Smooth muscle cell (in vitro differentiated cells): Measurements from ENCODE around the gene MARCHF9. TPM values are rescaled to one million over a fixed set of nuclear protein-coding genes. Genes with fewer than 3 reads are reported as not detected.

Source experiments
- DNase-seq: peaks from one replicate; lab custom pipeline; 2025; ENCODE audit not compliant: unreplicated experiment; lab: John Stamatoyannopoulos, UW
- H2AFZ ChIP-seq: fragments of 200-600 bp; sonication (generic); 2 replicates; pipeline ENCODE4 v1.6.0; 2016; ENCODE audit warnings: antibody characterized with exemption, low read depth, mild to moderate bottlenecking
- H3F3A ChIP-seq: fragments of 200-600 bp; sonication (generic); 2 replicates; pipeline ENCODE4 v1.6.0; 2017; ENCODE audit warnings: antibody characterized with exemption, low read depth
- H3K27ac ChIP-seq: fragments of 200-600 bp; sonication (generic); 2 replicates; pipeline ENCODE4 v1.5.1; 2016; ENCODE audit warnings: low read depth, mild to moderate bottlenecking
- H3K27me3 ChIP-seq: fragments of 200-600 bp; sonication (generic); 2 replicates; pipeline ENCODE4 v1.6.1; 2016; ENCODE audit warnings: low read depth, mild to moderate bottlenecking
- H3K36me3 ChIP-seq: fragments of 200-600 bp; sonication (generic); 2 replicates; pipeline ENCODE4 v1.5.1; 2016; ENCODE audit warnings: low read depth
- H3K4me1 ChIP-seq: fragments of 200-600 bp; sonication (generic); 2 replicates; pipeline ENCODE4 v1.5.1; 2016; ENCODE audit warnings: low read depth
- H3K4me2 ChIP-seq: fragments of 200-600 bp; sonication (generic); 2 replicates; pipeline ENCODE4 v1.6.0; 2016; ENCODE audit warnings: mild to moderate bottlenecking
- H3K4me3 ChIP-seq: fragments of 200-600 bp; sonication (generic); 2 replicates; pipeline ENCODE4 v1.5.1; 2016; ENCODE audit warnings: mild to moderate bottlenecking
- H3K79me2 ChIP-seq: fragments of 200-600 bp; sonication (generic); 2 replicates; pipeline ENCODE4 v1.6.0; 2016; ENCODE audit warnings: low read depth, mild to moderate bottlenecking
- H3K9ac ChIP-seq: fragments of 200-600 bp; sonication (generic); 2 replicates; pipeline ENCODE4 v1.6.0; 2016; ENCODE audit warnings: low read depth
- H3K9me3 ChIP-seq: fragments of 200-600 bp; sonication (generic); replicated peaks from 2 replicates; pipeline ENCODE4 v1.5.1; 2016; ENCODE audit warnings: low read depth
- H4K20me1 ChIP-seq: fragments of 200-600 bp; sonication (generic); 2 replicates; pipeline ENCODE4 v1.6.0; 2016; ENCODE audit warnings: low read depth
- CTCF ChIP-seq: fragments of 200-600 bp; sonication (generic); IDR thresholded peaks from 2 replicates; pipeline ENCODE4 v1.5.1; 2017; ENCODE audit warnings: borderline replicate concordance, mild to moderate bottlenecking, antibody characterized with exemption; ENCODE audit not compliant: insufficient read depth, poor library complexity, severe bottlenecking
- WGBS: methylation state at CpG from one replicate; pipeline ENCODE4 v1.1.7; 2016; ENCODE audit warnings: low lambda C conversion rate; 5-methylcytosine and 5-hydroxymethylcytosine counted together
- polyA plus RNA-seq: library from polyadenylated mRNA; unstranded; fragments of >200 nt; fragmentation: Nextera tagmentation; extraction: Ambion mirVana; gene quantifications from 2 replicates; pipeline ENCODE4 v1.2.1, GENCODE V29; 2016
- total RNA-seq: library from RNA; depleted of rRNA; stranded (reverse); fragments of >200 nt; gene quantifications from 2 replicates; pipeline ENCODE4 v1.2.3, GENCODE V29; 2014

Gene MARCHF9
- total and polyA plus RNA-seq, 2 experiments from 2014 or later: 3.7 to 8.6 TPM

- WGBS: 99% methylated on average over 5 of the region's 5 CpGs
- no peaks in the 10 kb centered on the region for H3K79me2 ChIP-seq
- no peak overlapping the region for H3K9ac ChIP-seq
- no peak for TF ChIP-seq CTCF
- H3K36me3 ChIP-seq: no peaks in the 10 kb centered on the region
- H3K4me3 ChIP-seq: no peak overlapping the region
- H3K4me2 ChIP-seq: no peak overlapping the region
- no peaks in the 10 kb centered on the region for H3K9me3 ChIP-seq
- DNase-seq: no peak
- no peaks in the 10 kb centered on the region for H3K4me1 ChIP-seq
- H3F3A ChIP-seq: no peaks in the 10 kb centered on the region
- no peak overlapping the region for H3K27ac ChIP-seq
- H2AFZ ChIP-seq: no peak overlapping the region
- no peaks in the 10 kb centered on the region for H3K27me3 ChIP-seq
- H4K20me1 ChIP-seq: no peaks in the 10 kb centered on the region
These were observed 37.8 kb upstream of the MARCHF9 start for GRCh38 chr12:57717131-57717530.

GRCh38 chr12:57717846-57718640 is 36.9 kb upstream of the MARCHF9 start:
- DNase-seq: no peak
- WGBS: 98% methylated on average over 22 of the region's 22 CpGs
- Histone ChIP-seq H3K4me1 (no peaks in the 10 kb centered on the region), H3K36me3 (no peaks in the 10 kb centered on the region), H3K27me3 (no peaks in the 10 kb centered on the region), H2AFZ (no peak overlapping the region), H3K79me2 (no peaks in the 10 kb centered on the region), H3K4me2 (no peak overlapping the region), H3K4me3 (no peak overlapping the region), H4K20me1 (no peaks in the 10 kb centered on the region), H3K27ac (no peak overlapping the region), H3F3A (no peaks in the 10 kb centered on the region), H3K9ac (no peak overlapping the region), H3K9me3 (no peaks in the 10 kb centered on the region)
- no peak for TF ChIP-seq CTCF

GRCh38 chr12:57718641-57719528 is 36.0 kb upstream of the MARCHF9 start:
- 98% methylated on average over 15 of the region's 15 CpGs for WGBS
- H3K4me3 ChIP-seq: no peak overlapping the region

More at GRCh38 chr12:57718641-57719528, 36.0 kb upstream of the MARCHF9 start:
- no peak overlapping the region for H3K9ac ChIP-seq
- H2AFZ ChIP-seq: no peak overlapping the region
- no peaks in the 10 kb centered on the region for H3K36me3 ChIP-seq
- H3K27ac ChIP-seq: no peak overlapping the region
- no peak overlapping the region for H3K4me2 ChIP-seq
- H3F3A ChIP-seq: no peaks in the 10 kb centered on the region
- H3K79me2 ChIP-seq: no peaks in the 10 kb centered on the region
- no peaks in the 10 kb centered on the region for H3K4me1 ChIP-seq
- no peaks in the 10 kb centered on the region for H3K27me3 ChIP-seq
- H3K9me3 ChIP-seq: no peaks in the 10 kb centered on the region
- no peaks in the 10 kb centered on the region for H4K20me1 ChIP-seq
- TF ChIP-seq CTCF: no peak
- no peak for DNase-seq
